ENCODE measurements around the gene TECPR1.

Gene TECPR1, protein sequence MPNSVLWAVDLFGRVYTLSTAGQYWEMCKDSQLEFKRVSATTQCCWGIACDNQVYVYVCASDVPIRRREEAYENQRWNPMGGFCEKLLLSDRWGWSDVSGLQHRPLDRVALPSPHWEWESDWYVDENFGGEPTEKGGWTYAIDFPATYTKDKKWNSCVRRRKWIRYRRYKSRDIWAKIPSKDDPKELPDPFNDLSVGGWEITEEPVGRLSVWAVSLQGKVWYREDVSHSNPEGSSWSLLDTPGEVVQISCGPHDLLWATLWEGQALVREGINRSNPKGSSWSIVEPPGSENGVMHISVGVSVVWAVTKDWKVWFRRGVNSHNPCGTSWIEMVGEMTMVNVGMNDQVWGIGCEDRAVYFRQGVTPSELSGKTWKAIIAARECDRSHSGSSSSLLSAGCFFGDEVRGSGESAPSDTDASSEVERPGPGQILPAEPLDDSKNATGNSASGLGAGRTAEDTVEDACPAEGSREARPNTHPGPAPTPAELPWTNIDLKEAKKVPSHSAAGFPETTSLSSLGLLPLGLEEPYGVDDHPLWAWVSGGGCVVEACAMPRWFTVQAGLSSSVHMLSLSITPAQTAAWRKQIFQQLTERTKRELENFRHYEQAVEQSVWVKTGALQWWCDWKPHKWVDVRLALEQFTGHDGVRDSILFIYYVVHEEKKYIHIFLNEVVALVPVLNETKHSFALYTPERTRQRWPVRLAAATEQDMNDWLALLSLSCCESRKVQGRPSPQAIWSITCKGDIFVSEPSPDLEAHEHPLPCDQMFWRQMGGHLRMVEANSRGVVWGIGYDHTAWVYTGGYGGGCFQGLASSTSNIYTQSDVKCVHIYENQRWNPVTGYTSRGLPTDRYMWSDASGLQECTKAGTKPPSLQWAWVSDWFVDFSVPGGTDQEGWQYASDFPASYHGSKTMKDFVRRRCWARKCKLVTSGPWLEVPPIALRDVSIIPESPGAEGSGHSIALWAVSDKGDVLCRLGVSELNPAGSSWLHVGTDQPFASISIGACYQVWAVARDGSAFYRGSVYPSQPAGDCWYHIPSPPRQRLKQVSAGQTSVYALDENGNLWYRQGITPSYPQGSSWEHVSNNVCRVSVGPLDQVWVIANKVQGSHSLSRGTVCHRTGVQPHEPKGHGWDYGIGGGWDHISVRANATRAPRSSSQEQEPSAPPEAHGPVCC

DNA sequence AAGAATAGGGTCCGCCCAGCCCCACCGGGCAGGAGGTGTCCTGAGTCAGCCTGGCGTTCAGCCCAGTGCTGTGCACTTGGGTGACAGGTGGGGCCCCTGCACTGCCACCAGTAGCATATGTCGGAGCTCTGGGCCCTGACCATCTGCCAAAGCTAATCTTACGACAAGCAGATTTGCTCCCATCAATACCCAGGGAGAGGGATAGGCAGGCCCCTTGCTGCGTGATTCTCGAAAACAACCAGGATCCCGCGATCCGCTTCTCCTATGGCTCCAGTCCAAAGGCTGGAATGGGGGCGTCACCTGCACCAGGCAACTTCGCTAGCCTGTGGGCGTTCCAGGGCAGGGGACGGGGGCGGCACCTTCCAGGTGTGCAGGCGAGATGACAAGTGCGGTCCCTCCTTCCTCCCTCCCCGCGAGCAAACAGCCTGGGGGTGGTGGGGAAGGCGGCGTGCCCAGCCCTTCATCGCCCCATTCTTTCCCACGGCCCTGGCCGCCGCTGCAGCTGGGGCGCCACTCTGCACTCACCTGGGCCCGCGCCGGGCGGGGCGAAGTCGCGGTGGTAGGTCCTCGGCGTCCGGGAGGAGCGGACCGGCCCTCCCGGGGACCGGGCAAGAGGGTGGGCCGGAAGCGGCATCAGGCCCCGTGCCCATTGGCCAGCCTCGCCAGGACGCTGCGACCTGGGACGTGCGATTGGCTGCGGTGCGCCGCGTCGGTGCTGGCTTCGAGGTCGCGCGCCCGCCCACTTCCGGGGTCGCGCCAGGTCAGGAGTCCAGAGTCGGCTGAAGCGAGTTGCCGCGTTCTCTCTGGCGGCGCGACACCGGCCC is at the start of gene TECPR1:
Gene TECPR1 (minus strand): TSS at position 632 of the 824 bp plus-strand sequence. CDS start 6,086 bp downstream, outside the sequence.
- DNase-seq (ENCODE audit: low read depth) = peak; percentile 28

DNA sequence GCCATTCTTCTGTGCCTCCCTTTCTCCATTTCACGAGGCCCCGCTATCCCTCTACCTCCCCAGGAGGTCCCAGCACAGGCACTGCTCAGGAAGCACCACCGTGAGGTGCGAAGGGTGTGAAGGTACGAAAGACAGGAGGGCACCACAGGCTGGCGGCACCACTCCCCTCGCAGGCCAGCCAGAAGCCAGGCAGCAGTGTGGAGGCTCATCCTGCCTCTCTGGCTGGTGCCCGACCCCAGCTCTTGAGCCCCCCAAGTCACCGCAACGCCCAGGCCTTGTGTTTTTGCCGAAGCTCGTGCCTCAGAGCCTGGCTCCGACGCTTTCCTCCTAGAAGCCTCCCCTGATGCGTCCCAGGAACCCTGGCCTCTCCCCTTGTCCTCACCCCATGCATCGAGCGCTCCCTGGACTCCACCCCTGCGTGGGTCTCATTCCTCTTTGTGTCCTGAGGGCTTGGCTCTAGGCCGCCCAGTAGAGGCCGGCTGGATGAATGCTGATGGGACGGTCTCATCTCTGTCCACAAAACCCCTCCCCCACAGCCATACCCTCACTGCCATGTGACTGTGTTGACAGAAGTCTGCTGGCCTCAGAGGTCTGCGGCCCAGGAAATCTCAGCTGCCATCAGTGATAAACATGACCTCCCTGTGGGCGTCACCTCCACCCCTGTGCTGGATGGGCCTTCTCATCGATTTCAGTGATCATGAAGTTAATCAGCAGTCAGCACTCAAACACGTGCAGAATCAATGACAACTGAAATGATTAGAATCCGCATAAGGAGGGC is 48.8 kb upstream of the TECPR1 start:
- DNase-seq (ENCODE audit: low read depth) = no peak

DNA sequence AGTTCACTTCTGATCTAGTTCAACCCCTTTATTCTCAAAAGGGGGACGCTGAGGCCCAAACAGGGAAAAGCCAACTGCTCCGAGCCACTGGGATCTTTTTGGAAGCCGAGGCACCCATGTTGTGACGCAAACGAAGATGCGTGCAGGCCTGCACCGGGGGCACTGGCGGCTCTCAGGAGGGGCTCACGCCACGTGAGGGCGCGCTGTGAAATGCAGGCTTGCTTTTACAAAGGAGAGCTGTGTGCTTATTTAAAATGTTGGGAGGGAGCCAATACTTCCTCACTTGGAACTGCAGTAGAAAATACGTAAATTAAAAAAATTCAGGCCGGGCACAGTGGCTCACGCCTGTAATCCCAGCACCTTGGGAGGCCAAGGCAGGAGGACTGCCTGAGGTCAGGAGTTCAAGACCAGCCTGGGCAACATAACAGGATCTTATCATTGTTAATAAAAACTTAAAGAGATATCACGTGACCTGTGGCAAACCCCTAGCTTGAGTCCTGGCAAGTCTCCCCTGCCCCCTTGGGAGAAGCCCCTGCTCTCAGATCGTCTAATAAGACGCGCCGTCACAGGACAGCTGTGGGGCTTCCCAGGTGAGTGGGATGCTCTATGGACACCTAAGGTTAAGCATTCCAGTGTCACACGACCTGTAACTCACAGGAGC is 45.7 kb upstream of the TECPR1 start:
- DNase-seq (ENCODE audit: low read depth) = no peak

DNA sequence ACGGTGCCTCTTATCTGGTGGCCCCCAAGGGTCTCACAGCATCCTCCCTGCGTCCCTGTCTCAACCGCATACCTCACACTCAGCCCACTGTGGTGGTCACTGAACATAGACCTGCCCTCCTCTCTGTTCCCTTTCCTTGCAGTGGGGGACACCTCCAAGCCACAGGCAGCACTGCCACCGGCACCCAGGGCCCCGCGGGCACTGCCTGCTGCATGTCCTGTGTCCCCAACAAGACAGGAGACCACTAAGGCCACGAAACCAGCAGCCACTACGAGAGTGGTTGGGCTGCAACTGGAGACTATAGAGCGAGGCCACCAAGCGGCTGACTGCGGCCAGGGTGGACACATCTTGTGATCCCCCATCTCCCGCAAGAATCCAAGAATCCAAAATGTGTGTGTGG is 44.8 kb upstream of the TECPR1 start:
- no peak for DNase-seq (ENCODE audit: low read depth)

DNA sequence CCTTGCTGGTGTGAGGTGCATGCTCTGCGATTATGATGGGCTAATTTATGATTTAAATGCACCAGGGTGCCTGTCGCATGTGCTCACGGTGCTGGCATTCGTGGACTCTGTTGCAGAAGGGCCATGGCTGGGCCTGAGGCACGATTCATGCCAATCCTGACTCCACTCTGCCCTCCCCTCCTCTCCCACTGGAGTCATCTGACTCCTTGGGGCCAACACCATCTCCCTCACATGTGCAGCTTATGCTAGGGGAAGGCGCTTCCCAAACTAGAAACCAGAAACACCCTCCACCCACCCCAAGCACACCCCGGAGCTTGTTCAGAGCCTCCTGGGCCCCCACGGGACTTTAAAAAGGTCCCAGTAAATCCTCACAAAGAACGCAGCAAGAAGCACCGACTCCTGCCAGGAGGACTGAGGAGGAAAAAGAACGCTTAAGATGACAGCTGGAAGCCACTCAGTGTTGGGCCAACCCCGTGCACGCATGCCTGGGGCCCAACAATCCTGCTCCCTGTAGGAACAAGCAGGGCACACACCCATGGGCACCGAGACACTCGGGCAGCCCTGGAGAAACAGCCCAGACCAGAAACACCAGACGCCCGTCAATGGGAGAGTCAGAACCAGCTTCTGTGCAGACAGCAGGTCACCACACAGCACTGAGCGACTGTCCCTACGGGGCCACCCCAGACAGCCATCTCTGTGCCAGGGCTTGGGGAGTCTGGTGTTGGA is 43.6 kb upstream of the TECPR1 start:
- DNase-seq (ENCODE audit: low read depth) = no peak

DNA sequence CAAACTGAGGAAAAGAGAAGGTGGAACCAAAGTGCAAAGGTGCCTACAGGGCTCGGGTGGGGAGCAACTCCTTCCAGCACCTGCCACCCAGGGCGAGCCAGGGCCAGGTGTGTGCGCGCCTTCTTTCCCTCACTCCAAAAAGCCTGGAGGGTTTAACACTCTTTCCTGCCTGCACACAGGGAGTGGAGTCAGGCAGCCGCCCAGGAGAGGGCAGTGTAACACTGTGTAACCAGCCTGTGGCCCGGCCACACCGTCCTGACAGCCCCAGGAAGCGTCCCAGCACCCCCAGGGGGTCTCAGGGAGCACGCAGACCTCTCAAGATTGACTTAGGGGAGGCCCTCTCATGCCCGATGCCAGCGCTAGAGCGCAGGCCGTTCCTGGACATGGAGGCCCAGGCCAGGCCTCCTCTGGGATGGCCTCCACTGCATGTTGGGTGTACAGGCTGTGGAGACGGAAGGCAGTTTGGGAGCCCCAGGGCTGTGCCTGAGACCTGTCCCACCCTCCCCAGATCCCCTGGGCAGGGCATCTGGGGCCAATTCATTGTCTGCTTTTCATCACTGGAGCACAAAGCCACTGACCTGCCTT is 42.9 kb upstream of the TECPR1 start:
- DNase-seq (ENCODE audit: low read depth) = no peak

DNA sequence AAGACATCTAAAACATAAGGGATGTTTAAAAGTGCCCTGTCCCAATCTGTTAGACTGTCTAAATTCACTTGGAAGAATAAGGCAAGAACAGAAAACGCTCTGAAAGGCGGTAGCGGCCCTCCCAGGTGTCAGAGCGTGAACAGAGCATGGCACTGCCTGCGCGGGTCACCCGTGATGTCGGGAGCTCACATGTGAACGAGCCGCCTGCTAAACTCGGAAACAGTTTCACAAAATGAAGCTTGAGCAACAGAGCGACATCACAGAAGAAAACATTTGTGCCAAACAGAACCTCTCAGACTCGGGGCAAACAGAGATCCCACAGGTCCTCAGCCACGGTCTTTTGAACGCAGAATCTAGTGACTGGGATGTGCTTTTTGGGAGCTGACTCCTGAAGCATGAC is 42.3 kb upstream of the TECPR1 start:
- DNase-seq (ENCODE audit: low read depth) = no peak

DNA sequence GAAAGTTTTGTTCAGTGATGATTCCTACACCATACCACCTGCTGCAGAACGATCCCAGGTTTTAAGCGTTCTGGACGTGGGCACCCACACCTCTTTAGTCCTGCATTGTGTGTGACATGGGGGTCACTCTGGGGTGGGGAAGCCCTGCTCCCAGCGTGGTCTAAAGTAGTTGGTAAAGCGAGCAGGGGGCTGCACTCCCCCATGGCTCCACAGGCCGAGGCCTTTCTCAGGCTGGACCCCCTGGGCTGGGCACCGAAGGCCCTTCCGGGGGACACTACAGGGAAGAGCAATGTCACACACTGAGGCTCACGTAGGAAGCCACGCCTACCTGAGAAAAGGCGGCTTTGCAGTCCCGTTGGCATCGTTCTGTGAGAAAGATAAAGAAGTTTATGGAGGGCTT is 41.7 kb upstream of the TECPR1 start:
- DNase-seq (ENCODE audit: low read depth) = no peak

DNA sequence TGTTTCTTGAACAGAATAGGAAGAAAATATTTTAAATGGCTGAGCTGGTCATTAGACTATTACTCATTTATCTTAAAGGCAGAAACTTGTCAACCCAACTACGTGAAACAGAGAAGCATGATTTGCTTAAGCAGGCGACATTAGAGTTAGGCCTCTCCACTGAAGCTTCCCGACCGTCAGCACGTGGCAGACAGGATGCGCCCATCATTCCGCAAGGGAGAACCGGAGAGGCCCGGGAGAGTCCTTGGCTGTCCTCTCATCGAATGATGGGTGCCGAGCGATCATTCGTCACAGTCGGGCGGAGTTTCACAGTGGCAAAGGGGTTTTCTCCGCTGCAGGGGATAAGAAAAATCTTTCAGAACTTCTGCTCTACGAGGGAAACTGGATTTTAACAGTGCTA is 41.2 kb upstream of the TECPR1 start:
- DNase-seq (ENCODE audit: low read depth) = no peak

DNA sequence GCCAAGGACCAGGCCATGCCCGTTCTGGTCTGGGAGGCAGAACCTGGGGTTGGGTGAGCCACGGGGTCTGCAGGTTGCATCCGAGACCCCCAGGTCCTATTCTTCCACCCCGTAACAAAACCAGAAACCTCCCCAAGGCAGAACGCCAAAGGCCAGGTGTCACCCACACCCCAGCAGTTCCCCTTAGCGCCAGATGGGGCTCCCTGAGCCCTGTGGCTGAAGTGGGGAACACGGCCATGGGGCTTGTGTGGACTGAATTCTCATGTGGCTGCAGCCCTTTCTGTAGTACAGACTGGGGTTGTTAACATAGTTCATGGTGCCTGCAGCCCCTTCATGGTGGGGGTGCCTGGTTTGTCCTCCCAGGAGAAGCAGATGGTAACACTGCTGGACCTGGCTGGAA is 39.7 kb upstream of the TECPR1 start:
- no peak for DNase-seq (ENCODE audit: low read depth)

DNA sequence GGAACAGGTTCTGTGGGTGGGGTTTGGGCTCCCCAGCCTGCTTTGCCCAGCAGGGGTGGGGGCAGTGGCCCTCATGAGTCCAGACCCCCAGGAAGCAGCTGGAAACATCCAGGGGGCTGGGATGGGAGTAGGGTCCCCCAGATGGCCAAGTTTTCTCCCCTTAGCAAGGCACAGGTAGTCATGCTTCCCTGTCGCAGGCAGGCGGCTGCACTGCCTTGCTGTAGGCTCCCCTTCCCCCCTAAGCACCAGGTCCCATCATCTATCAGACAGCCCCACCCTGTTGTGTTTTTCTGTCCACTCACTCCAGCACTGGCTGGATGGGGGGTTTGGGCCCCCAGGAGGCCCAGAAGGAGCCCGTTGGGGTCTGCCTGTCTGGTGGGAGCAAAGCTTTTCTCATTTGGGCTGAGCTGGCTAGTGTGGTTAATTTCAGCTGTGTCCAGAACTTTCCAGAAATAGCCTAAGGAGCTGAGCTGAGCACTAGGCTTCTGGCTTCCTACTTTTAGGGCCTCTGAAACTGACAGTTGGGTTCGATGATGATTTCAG is 37.4 kb upstream of the TECPR1 start:
- DNase-seq (ENCODE audit: low read depth) = no peak

DNA sequence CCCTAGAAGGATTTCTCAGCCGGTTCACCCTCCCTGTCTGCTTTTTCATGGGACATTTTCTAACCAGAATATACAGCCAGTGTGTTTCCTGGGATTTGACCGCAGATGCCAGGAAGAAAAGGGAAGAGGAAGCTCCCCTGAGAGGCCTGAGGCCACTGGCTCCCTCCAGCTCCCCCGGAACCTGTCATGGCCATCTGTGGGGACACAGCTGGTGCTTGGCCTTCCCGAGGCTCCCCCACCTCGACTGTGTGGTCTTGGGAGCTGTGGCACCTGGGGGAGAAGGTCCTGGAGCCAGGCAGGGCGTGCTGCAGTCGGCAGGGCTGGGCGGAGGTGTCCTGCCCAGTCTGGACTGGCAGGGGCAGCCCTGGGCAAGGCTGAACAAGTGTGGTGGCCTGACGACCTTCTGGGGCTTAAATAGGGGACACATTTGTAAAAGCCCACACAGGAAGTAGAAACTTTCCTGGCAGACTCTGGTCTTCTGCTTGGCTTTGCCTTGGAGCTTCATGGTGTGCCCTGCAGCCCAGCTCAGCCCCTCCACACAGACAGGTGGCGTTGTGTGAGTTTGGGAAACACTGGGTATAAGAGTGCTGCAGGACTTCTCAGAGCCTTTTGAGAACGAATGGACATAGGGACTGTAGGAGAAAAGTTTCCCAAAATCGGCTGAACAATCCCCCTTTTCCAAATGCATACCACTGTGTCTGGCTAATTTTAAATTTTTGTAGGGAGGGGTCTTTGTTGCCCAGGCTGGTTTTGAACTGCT is 36.2 kb upstream of the TECPR1 start:
- no peak for DNase-seq (ENCODE audit: low read depth)

DNA sequence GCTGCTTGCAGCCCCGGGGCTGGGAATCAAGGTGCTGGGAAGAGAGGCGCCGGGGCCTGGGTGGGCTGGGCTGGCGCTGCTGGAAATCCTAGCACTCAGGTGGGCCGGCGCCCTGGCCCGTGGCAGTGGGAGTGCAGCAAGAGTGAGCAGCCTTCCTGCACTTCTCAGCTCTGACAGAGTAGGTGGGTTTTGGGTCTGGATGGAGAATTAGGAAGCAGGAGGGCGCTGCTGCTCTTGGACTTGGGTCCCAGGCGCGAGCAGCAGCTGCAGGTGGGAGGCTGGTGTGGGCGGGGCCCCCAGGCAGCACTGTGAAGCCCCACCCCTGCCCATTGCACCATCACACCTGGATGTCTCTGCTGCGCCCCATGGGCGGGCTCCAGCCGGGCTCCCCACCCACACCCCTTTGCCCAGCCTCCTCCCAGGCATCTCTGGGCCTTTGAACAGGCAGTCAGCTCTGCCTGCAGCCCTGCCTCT is 35.5 kb upstream of the TECPR1 start:
- no peak for DNase-seq (ENCODE audit: low read depth)

DNA sequence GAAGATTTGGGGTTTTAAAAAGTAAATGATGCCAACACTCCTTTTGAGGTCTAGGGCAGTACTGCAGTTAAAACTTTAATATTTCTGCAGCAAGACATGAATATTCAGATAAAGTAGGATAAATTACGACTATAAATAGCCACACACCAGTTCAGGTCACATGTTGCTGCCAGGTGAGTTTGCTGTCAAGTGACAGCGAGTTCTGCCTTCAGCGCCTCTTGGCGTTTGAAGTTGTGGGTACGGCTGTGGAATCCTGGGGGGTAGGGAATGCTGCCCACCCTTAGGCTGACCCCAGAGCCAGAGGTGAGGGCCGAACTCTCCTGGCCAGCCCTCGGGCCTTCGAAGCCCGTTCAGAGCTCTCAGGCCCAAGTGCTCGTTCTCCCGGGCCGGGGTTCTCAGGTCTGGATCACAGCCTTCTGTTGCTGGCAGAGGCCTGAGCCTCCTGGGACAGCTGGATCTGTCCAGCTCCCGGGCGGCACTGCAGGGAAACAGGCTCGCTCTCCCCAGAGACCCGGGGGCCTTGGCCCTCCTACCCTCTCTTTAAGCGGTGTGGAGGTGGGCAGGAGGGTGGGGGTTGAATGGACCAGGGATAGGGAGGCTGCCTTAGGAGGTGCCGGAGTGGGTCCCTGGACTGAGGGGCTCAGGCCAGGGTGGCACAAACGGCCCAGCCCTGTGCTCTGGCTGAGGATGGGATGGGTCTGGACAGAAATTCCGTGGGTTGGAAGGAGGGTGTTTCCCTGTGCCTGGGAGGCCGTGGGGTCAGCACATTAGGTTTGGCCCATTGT is 34.9 kb upstream of the TECPR1 start:
- DNase-seq (ENCODE audit: low read depth) = no peak

DNA sequence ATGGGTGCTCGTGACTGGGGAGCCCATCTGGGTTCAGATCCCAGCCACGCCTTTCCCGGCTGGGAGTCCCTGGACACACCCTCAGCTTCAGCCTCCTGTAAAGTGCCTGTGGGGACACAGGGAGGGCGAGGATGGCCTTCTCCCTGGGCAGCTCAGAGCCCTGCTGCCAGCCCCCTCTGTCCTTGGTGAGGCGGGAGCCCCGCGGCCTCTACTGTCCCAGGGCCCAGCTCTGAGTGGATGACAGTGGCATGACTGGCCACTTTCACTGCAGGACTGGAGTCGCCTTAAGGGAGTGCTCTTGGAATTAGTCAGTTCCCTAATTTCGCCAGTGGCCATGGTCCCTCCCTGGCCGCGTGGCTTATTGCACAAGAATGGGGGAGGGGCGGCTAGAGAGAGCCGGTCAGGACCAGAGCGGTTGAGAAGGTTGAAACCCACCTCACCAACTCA is 34.1 kb upstream of the TECPR1 start:
- no peak for DNase-seq (ENCODE audit: low read depth)

DNA sequence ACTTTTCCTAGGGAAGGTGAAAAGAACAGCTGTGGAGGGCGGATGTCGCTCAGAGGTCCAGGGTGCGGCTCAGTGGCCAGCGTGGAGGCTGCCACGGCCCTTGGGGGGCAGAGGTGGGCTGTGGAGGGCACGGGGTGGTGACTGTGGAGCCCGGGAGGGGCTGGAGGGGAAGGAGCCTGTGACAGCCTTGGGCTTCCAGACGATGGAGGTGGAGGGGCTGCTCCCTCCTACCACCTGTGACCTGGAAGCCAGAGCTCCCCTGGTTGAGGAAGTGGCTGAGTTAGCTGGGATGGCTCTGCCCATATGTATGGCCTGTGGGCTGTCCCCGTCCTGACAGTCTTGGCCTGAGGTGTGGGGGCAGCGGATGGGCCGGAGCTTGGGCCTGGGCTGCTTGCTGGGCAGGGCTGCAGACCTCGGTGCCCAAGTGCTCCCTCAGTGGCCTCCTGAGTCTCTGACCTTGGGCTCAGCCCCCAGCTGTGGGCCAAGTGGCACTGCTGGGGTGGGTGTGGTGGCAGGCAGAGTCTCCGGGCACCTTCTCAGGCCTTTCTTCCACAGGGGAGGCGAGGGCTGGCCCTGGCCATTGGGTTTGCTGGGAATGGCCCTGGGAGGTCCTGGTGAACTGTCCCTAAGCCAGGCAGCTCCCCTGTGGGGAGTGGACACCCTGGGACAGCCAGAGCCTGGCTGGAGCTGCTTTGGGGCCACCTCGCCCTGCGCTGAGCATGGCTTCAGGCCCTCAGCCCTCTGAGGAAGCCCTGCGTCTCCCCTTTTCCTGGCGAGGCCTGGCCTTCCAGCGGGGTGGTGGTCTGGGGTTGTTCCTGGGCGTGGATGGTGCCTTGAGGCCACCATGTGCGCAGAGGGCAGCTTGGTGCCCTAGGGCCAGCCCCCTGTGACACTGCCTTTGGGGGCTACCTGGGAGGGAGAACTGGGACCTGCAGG is 33.4 kb upstream of the TECPR1 start:
- DNase-seq (ENCODE audit: low read depth) = no peak

All from HS-5 (cell line).